HL-60 (cell line): ENCODE results near the gene VEGFB.

Source experiments
- DNase-seq, 2 experiments: peaks; one replicate each; pipeline ENCODE4 v3.0.0-alpha.2; 2010 to 2020; ENCODE audit warnings: low read depth in 1 of 2, low spot score in 1 of 2
- H3K27ac ChIP-seq: fragments of 250-450 bp; sonication (Bioruptor Pico); replicated peaks from 2 replicates; pipeline ENCODE4 v1.5.1; 2020; ENCODE audit warnings: mild to moderate bottlenecking, moderate library complexity
- H3K27me3 ChIP-seq: fragments of 250-450 bp; sonication (Bioruptor Pico); 2 replicates; pipeline ENCODE4 v1.5.1; 2021; ENCODE audit warnings: mild to moderate bottlenecking, moderate library complexity; ENCODE audit not compliant: insufficient read depth, poor library complexity, severe bottlenecking
- H3K4me3 ChIP-seq: replicated peaks from 2 replicates; pipeline ENCODE4 v1.5.1; 2011; ENCODE audit warnings: mild to moderate bottlenecking, control low read depth, low read length; ENCODE audit not compliant: insufficient read depth
- GABPA ChIP-seq: IDR thresholded peaks from 2 replicates; pipeline ENCODE4 v1.6.1; 2012; ENCODE audit warnings: low read depth
- POLR2AphosphoS5 ChIP-seq: IDR thresholded peaks from 2 replicates; pipeline ENCODE4 v1.6.1; 2012; ENCODE audit warnings: low read depth
- SPI1 ChIP-seq: IDR thresholded peaks from 2 replicates; pipeline ENCODE4 v1.6.1; 2012; ENCODE audit warnings: low read depth, mild to moderate bottlenecking, borderline replicate concordance
- TF ChIP-seq, protein P1 (sequence below): IDR thresholded peaks from one replicate; pipeline ENCODE4 v1.5.1; 2011; ENCODE audit warnings: low read length, control low read depth, inconsistent platforms; ENCODE audit not compliant: insufficient read depth
- TF ChIP-seq, protein P2 (sequence below): IDR thresholded peaks from 2 replicates; pipeline ENCODE4 v1.6.1; 2012; ENCODE audit warnings: low read depth; ENCODE audit not compliant: insufficient replicate concordance

The VEGFB gene

DNA sequence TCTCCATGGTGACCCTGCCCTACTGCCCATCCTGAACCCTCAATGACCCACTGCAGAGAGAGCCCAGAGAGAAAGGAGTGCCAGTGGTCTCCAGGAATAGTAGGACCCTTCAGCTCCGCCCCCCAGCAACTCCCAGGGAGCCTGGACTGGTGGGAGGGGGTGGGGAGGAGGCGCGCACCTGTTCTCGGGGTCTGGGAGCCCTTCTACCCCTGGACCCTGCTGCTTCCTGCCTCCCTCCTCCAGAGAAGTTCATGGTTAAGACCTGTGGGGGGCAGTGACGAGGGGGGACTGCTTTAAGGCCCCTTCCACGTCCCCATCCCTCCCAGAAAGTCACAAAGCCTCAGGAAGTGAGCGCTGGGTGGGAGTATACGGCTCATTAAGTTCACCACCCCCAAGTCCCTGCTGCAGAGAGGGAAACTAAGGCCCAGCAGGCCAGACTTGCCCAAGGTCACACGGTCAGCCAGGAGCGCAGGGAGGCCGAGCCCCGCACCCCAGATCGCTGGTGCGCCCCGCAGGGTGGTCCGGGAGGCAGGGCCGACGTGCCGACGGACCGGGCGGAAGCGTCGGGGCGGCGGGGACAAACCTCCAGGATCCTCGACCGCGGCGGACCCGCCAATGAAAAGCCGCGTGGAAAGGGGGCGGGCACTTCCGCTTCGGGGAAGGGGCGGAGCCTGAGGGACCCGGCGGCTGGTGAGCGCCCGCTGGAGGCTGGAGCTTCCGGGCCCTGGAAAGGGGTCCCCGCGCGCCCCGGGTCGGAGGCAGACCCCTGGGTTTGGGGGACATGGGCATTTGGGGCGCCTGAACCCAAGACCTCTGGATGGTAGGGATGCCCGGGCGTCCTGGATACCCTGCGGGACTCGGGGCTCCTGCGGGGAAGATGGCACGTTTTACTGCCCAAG lies 8.5 kb upstream of the VEGFB start, which contains the start of the genes NUDT22 and TRPT1:
Gene NUDT22 (plus strand): TSS at position 667 of the 899 bp plus-strand sequence. CDS start 379 bp downstream, outside the sequence.
Gene TRPT1 (minus strand): TSS at position 579 of the 899 bp plus-strand sequence. CDS start 326 bp downstream, at position 253.
- peak; percentile 85 to 92 for DNase-seq
- H3K27me3 ChIP-seq = no peaks in the 10 kb centered on the region
- H3K4me3 ChIP-seq = peak within 1 kb of the TSS; percentile 71
- H3K27ac ChIP-seq = peak within 1 kb of the TSS; percentile 78
- TF ChIP-seq, protein P1, sequence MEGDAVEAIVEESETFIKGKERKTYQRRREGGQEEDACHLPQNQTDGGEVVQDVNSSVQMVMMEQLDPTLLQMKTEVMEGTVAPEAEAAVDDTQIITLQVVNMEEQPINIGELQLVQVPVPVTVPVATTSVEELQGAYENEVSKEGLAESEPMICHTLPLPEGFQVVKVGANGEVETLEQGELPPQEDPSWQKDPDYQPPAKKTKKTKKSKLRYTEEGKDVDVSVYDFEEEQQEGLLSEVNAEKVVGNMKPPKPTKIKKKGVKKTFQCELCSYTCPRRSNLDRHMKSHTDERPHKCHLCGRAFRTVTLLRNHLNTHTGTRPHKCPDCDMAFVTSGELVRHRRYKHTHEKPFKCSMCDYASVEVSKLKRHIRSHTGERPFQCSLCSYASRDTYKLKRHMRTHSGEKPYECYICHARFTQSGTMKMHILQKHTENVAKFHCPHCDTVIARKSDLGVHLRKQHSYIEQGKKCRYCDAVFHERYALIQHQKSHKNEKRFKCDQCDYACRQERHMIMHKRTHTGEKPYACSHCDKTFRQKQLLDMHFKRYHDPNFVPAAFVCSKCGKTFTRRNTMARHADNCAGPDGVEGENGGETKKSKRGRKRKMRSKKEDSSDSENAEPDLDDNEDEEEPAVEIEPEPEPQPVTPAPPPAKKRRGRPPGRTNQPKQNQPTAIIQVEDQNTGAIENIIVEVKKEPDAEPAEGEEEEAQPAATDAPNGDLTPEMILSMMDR = peak; percentile 19
- TF ChIP-seq GABPA (peak; percentile 77), SPI1 (peak; percentile 91), POLR2AphosphoS5 (peak; percentile 58; the same call in 1 of the 2 replicates)
- TF ChIP-seq, protein P2, sequence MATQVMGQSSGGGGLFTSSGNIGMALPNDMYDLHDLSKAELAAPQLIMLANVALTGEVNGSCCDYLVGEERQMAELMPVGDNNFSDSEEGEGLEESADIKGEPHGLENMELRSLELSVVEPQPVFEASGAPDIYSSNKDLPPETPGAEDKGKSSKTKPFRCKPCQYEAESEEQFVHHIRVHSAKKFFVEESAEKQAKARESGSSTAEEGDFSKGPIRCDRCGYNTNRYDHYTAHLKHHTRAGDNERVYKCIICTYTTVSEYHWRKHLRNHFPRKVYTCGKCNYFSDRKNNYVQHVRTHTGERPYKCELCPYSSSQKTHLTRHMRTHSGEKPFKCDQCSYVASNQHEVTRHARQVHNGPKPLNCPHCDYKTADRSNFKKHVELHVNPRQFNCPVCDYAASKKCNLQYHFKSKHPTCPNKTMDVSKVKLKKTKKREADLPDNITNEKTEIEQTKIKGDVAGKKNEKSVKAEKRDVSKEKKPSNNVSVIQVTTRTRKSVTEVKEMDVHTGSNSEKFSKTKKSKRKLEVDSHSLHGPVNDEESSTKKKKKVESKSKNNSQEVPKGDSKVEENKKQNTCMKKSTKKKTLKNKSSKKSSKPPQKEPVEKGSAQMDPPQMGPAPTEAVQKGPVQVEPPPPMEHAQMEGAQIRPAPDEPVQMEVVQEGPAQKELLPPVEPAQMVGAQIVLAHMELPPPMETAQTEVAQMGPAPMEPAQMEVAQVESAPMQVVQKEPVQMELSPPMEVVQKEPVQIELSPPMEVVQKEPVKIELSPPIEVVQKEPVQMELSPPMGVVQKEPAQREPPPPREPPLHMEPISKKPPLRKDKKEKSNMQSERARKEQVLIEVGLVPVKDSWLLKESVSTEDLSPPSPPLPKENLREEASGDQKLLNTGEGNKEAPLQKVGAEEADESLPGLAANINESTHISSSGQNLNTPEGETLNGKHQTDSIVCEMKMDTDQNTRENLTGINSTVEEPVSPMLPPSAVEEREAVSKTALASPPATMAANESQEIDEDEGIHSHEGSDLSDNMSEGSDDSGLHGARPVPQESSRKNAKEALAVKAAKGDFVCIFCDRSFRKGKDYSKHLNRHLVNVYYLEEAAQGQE = no peak

DNA sequence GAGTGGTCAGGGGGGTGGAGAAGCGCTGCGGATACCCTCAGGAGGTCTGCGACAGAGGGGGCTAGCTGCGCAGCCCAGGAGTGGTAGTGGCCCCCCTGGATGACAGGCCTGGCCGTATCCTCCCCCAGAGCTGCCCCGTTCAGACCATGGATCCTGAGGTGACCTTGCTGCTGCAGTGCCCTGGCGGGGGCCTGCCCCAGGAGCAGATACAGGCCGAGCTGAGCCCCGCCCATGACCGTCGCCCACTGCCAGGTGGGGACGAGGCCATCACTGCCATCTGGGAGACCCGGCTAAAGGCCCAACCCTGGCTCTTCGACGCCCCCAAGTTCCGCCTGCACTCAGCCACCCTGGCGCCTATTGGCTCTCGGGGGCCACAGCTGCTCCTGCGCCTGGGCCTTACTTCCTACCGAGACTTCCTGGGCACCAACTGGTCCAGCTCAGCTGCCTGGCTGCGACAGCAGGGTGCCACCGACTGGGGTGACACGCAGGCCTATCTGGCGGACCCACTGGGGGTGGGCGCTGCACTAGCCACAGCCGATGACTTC lies 7.8 kb upstream of the VEGFB start:
- TF ChIP-seq GABPA (no peak), POLR2AphosphoS5 (no peak), SPI1 (no peak)
- TF ChIP-seq, protein P2 = no peak
- TF ChIP-seq, protein P1 = no peak
- peak; percentile 78 to 80 for DNase-seq
- Histone ChIP-seq H3K27me3 (no peaks in the 10 kb centered on the region), H3K27ac (peak overlapping the region; percentile 78), H3K4me3 (peak overlapping the region; percentile 71)

DNA sequence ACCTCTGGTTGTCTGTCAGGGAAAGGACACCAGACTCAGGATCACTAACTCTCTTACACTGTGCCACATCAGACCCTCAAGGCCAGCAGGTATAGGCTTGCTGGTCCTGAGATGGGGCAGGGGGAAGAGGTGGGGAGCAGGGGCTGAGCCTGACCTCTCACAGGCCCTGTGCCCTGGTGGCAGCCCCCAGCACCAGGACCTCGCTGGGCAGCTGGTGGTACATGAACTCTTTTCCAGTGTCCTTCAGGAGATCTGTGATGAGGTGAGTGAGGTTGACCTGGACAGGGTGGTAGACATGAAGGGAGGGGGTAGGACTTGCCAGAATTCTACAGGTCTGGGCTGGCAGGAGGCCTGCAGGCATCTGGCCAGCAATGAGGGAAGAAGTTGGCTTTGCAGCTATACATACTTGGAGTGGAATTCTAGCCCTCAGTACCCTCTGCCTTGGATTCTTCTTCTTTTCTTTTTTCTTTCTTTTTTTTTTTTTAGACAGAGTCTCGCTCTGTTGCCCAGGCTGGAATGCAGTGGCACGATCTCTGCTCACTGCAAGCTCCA lies 6.9 kb upstream of the VEGFB start:
- no peak for TF ChIP-seq POLR2AphosphoS5
- TF ChIP-seq, protein P2 = no peak
- TF ChIP-seq GABPA = no peak
- TF ChIP-seq SPI1 = no peak
- TF ChIP-seq, protein P1 = no peak
- no peaks in the 10 kb centered on the region for H3K27me3 ChIP-seq
- DNase-seq = no peak
- peak overlapping the region; percentile 71 for H3K4me3 ChIP-seq
- H3K27ac ChIP-seq = no peak overlapping the region
